Coronary artery (tissue), 2 donors: ENCODE data around the gene REXO1.
"Not testable (repeated sequence)": the region's sequence is repeated elsewhere in the genome, so short reads cannot be mapped to it uniquely, and the experiment has no call there.

Experiments used
- DNase-seq: peaks from one replicate; pipeline ENCODE4 v3.0.0-alpha.2; 2017; ENCODE audit warnings: low spot score
- H3K27ac ChIP-seq, 2 donors: fragments of 200-600 bp; sonication (generic); one replicate each; pipeline ENCODE4 v1.5.1; 2016 to 2019
- H3K4me3 ChIP-seq: fragments of 200-600 bp; sonication (generic); 2 replicates; pipeline ENCODE4 v1.5.1; 2016; ENCODE audit warnings: mild to moderate bottlenecking, moderate library complexity
- CTCF ChIP-seq: fragments of 200-600 bp; sonication (generic); IDR thresholded peaks from one replicate; pipeline ENCODE4 v1.5.1; 2019; ENCODE audit warnings: antibody characterized with exemption

REXO1 gene

DNA sequence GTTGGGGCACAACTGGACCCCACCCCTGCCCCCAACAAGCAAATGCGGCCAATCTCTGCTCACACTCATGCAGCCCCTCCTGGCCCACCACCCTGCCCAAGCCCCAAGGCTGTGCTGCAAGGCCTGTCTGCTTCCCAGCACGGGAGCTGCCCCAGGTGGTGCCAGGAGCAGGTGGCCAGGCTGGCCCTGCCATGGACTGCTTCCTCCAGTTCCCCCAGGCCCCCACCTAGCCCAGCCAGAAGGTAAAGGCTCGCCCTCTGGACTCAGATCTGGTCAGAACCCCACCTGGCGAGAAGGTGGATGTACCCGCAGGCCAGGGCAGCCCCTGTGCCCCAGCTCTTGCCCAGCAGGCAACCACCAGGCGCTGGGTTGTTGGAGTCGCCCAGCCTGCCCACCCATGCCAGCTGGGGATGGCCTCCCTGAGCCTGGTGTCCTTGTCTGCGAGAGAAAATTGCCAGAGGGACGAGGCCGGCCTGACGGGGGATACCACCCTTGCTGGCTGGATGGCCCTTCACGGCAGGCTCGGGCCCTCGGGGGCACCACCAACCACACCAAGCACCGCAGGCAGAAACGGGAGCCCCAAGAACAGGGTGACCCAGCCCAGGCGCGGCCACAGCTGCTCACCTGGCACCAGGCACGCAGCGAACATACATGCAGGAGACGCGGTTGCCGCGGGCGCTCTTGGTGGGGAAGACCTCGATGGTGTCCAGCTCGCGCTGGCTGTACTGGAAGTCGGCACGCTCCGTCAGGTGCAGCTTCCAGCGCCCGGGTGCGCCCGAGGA, 32.5 kb upstream of the REXO1 start:
- Histone ChIP-seq H3K27ac (peak overlapping the region in 1 of 2 donors; percentile 21), H3K4me3 (peak overlapping the region; percentile 88)
- TF ChIP-seq CTCF = no peak
- no peak for DNase-seq

GRCh38 chr19:1879982-1880381, 31.7 kb upstream of the REXO1 start:
- not testable (repeated sequence) for H3K4me3 ChIP-seq, H3K27ac ChIP-seq, DNase-seq

- DNase-seq, H3K27ac ChIP-seq, H3K4me3 ChIP-seq: not testable (repeated sequence)
These were observed 30.3 kb upstream of the REXO1 start for GRCh38 chr19:1878583-1878982.

- not testable (repeated sequence) for H3K4me3 ChIP-seq, DNase-seq, H3K27ac ChIP-seq
These were observed 29.0 kb upstream of the REXO1 start for GRCh38 chr19:1877280-1877660.

GRCh38 chr19:1876496-1877279, 28.4 kb upstream of the REXO1 start:
- H3K4me3 ChIP-seq = peak overlapping the region; percentile 98
- peak overlapping the region; percentile 96 to 97 for H3K27ac ChIP-seq
- not testable (repeated sequence) for DNase-seq

DNA sequence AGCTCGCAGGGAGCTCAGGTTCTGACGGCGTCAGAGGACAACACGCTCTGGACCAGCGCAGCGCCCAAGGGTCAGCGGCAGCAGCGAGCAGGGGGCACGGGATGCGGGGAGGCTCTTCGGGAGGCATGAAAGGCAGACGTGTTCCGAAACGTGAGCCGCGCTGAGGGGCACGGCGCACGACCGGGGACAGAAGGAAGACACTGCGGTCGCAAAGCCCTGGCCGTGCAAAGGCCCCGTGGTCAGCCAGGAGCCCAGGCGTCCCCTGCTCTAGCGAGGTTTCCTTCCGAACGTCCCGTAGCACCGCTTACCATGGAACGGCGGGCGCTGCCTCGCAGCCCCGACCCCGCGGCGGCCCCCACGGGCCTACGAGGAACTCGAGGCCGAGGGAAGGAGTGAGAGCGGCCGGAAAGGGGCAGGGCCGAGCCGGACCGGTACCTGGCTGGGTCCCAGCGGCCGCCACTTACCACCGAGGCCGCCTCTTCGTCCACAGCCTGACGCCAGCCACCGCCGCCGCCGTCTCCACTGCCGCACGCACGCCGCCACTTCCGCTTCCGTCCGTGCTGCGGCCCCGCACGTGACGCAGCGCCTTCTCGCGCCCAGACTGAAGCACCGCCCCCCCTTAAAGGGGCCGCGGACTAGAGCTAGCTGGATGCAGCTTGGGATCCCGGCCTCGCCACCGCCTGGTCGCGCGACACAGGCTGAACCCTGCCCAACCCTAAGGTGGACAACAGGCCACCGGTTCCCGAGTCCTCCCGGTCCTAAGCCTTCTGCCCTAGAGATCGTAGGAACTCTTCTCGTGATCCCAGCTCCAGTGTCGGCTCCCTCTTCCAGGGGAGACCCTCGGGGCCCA, 27.6 kb upstream of the REXO1 start:
- peak overlapping the region; percentile 96 to 97 for H3K27ac ChIP-seq
- TF ChIP-seq CTCF = no peak
- peak; percentile 90 for DNase-seq
- peak overlapping the region; percentile 98 for H3K4me3 ChIP-seq

GRCh38 chr19:1875265-1875645, 27.0 kb upstream of the REXO1 start:
- H3K4me3 ChIP-seq = peak overlapping the region; percentile 98
- not testable (repeated sequence) for DNase-seq
- peak overlapping the region; percentile 96 to 97 for H3K27ac ChIP-seq

- no peak for TF ChIP-seq CTCF
- Histone ChIP-seq H3K4me3 (peak overlapping the region; percentile 98), H3K27ac (peak overlapping the region in 1 of 2 donors; percentile 97)
- DNase-seq = no peak
These were observed 26.4 kb upstream of the REXO1 start for GRCh38 chr19:1874554-1875185.
